ENCODE measurements around the gene RET.

RET gene

DNA sequence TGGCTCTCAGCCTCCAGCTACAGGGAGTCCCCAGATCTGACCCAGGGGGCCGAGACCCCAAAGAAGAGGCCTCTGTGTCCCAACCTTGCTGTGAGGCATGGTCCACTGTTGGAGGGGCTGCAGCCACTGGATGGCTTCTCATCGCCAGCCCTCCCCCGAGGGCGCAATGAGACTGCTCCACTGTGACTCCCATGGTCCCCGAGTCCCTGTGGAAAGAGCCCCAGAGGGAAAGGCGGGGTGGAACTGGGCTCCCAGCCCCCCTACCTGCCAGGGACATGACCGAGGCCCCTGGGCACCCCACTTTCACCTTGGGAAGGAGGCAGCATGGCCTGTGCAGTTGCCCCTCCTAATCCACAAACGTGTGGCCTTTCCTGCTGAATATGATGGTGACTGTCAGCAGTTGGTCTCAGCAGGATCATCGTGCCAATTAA is 33.5 kb upstream of the RET start:
- Histone ChIP-seq H3K4me3 (no peak overlapping the region), H3K27ac (no peak overlapping the region), H3K9ac (ENCODE audit: insufficient read length) (no peak overlapping the region), H3K36me3 (ENCODE audit: insufficient read depth, low read length) (no peaks in the 10 kb centered on the region), H3K9me3 (ENCODE audit: low read depth, low read length) (no peaks in the 10 kb centered on the region)
- no peak for DNase-seq (ENCODE audit: low read depth, low spot score)
- TF ChIP-seq FOXP2 (optimal IDR thresholded peaks at IDR 0.05; ENCODE audit: control extremely low read depth, extremely low read length, insufficient read depth) (no peak), EZH2 (IDR thresholded peaks at IDR 0.05) (no peak), POLR2AphosphoS5 (IDR thresholded peaks at IDR 0.05; ENCODE audit: borderline replicate concordance, low read depth, low read length) (no peak)

- no peak for DNase-seq (ENCODE audit: low read depth, low spot score)
- no peak for TF ChIP-seq FOXP2 (optimal IDR thresholded peaks at IDR 0.05; ENCODE audit: control extremely low read depth, extremely low read length, insufficient read depth)
- no peak for TF ChIP-seq EZH2 (IDR thresholded peaks at IDR 0.05)
- TF ChIP-seq POLR2AphosphoS5 (IDR thresholded peaks at IDR 0.05; ENCODE audit: borderline replicate concordance, low read depth, low read length) = no peak
- Histone ChIP-seq H3K36me3 (ENCODE audit: insufficient read depth, low read length) (no peaks in the 10 kb centered on the region), H3K9ac (ENCODE audit: insufficient read length) (no peak overlapping the region), H3K4me3 (peak overlapping the region; percentile 22; the same call in 1 of the 2 replicates), H3K9me3 (ENCODE audit: low read depth, low read length) (no peaks in the 10 kb centered on the region), H3K27ac (no peak overlapping the region)
Measured at GRCh38 chr10:43043773-43044447, 33.0 kb upstream of the RET start.

DNA sequence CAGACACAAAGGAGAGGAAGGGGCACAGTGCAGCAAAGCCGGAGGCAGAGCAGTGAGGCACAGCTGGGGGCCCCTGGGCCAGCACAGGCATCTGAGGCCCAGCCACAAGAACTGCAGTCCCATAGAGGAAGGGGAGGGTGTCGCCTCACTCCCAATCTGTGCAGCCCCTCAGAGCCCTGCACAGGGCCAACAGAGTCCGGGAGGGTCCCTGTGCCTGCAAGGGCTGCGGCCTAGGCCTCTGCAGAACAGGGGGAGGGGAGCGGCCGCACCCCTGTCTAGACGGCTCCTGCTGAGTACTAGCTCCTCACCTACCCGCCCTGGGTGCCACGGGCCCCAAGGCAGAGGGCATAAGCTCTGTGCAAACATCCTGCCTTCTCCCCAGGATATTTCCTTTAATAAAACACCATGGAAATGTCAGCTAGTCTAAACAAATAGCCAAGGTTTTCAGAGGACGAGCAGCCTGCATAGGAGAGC is 32.4 kb upstream of the RET start:
- TF ChIP-seq POLR2AphosphoS5 (IDR thresholded peaks at IDR 0.05; ENCODE audit: borderline replicate concordance, low read depth, low read length) (no peak), EZH2 (IDR thresholded peaks at IDR 0.05) (no peak), FOXP2 (optimal IDR thresholded peaks at IDR 0.05; ENCODE audit: control extremely low read depth, extremely low read length, insufficient read depth) (no peak)
- DNase-seq (ENCODE audit: low read depth, low spot score) = peak; percentile 10
- no peaks in the 10 kb centered on the region for H3K36me3 ChIP-seq (ENCODE audit: insufficient read depth, low read length)
- no peaks in the 10 kb centered on the region for H3K9me3 ChIP-seq (ENCODE audit: low read depth, low read length)
- H3K9ac ChIP-seq (ENCODE audit: insufficient read length) = no peak overlapping the region
- 0 out of 2 replicates have a peak overlapping the region, but pooled peaks have one; percentile 25 for H3K27ac ChIP-seq
- peak overlapping the region; percentile 22; the same call in 1 of the 2 replicates for H3K4me3 ChIP-seq

DNA sequence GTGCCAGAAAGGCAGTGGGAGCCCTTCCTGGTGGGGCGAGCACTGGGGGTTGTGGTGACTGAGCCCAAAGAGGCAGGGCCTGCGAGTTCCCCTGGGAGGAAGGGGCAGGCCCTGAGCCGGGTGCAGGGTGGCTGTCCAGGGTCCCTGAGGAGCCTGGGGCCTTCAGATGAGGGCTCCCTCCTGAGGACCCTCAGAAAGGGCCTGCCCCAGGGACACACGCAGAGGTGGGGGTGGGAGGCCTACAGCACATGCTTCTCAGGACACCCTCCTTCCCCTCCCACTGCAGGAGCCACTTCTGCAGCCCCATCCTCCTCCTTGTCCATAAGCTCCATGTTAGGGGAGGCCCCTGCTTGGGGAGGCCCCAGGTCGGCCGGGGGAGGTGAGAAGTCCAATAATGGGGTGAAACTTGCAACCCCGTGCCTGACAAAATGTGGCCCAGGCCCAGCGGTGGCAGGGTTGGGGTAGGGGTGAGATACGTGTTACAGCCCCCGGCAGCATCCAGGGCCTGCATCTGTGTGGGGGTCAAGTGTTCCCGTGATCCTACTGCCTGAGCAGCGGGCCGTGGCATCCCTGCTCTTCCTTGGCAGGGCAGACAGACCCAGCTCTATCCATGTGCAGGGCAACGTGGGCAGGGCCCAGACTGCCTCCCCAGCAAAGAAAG is 31.8 kb upstream of the RET start:
- no peak for TF ChIP-seq FOXP2 (optimal IDR thresholded peaks at IDR 0.05; ENCODE audit: control extremely low read depth, extremely low read length, insufficient read depth)
- TF ChIP-seq POLR2AphosphoS5 (IDR thresholded peaks at IDR 0.05; ENCODE audit: borderline replicate concordance, low read depth, low read length) = no peak
- TF ChIP-seq EZH2 (IDR thresholded peaks at IDR 0.05) = no peak
- Histone ChIP-seq H3K9ac (ENCODE audit: insufficient read length) (no peak overlapping the region), H3K27ac (no peak overlapping the region), H3K9me3 (ENCODE audit: low read depth, low read length) (no peaks in the 10 kb centered on the region), H3K4me3 (no peak overlapping the region; the same call in 1 of the 2 replicates), H3K36me3 (ENCODE audit: insufficient read depth, low read length) (no peaks in the 10 kb centered on the region)
- no peak for DNase-seq (ENCODE audit: low read depth, low spot score)

DNA sequence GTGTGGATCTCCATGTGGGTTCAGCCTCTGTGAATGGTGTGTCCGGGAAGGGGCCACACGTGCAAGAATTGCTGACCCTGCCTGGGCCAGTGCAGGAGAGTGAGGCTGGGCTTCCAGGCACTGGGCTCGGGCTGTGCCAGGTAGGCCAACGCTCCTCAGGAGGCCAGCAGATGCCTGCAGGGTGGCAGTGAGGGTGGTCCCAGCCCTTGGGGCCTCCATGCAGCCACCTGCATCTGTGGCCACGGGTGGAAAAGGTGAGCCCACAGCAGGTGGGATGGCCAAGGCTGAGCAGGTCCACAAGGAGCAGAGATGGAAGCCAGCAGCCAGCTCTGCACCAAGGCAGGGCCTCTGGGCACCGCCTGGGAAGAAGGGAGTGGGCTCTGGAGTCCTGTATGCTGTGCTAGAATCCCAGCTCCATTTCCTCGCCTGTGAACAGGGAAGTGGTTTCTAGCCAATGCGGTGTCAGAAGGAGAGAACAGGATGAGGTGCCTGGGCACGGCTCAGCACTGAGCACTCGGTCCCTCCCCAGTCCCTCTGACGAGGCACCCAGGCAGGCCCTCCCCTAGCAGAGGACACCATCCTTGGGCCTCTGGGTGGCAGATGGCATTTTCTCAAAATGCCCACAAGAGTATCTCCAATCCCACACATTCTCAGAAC is 31.1 kb upstream of the RET start:
- DNase-seq (ENCODE audit: low read depth, low spot score) = no peak
- H3K9me3 ChIP-seq (ENCODE audit: low read depth, low read length) = no peaks in the 10 kb centered on the region
- no peak overlapping the region for H3K27ac ChIP-seq
- no peak overlapping the region for H3K9ac ChIP-seq (ENCODE audit: insufficient read length)
- H3K4me3 ChIP-seq = no peak overlapping the region
- H3K36me3 ChIP-seq (ENCODE audit: insufficient read depth, low read length) = no peaks in the 10 kb centered on the region
- TF ChIP-seq FOXP2 (optimal IDR thresholded peaks at IDR 0.05; ENCODE audit: control extremely low read depth, extremely low read length, insufficient read depth) (no peak), POLR2AphosphoS5 (IDR thresholded peaks at IDR 0.05; ENCODE audit: borderline replicate concordance, low read depth, low read length) (no peak), EZH2 (IDR thresholded peaks at IDR 0.05) (no peak)

DNA sequence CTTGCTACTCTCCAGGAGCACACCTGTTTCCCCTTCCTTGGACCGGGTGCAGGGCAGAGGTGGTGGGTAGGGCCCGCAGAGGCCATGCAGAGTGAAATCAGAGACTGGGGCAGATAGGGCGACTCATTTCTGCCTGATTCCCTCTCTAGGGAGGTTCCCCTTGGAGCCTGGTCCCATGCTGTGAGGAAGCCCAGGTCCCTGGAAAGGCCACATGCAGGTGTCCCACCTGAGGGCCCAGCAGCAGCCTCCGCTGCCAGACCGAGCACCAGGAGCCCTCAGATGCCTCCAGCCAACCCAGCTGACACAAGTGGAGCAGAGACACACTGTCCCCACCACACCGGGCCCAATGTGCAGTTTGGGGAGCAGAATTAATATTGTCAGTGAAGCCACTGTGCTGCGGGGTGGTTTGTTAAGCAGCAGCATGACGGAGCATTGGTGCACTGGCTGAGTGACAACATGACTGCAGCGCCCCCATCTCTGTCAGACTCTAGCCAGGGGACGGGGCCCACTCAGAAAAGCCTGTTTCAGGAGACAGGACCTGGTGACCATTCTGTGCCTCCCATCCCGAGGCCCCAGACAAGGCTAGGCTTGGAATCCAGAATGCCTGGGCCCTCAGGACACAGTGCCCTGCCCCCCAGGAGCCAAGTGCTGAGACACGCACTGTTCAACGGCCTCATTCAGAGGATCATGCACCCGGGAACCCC is 30.4 kb upstream of the RET start:
- Histone ChIP-seq H3K27ac (no peak overlapping the region), H3K9ac (ENCODE audit: insufficient read length) (no peak overlapping the region), H3K9me3 (ENCODE audit: low read depth, low read length) (no peaks in the 10 kb centered on the region), H3K36me3 (ENCODE audit: insufficient read depth, low read length) (no peaks in the 10 kb centered on the region), H3K4me3 (no peak overlapping the region)
- TF ChIP-seq FOXP2 (optimal IDR thresholded peaks at IDR 0.05; ENCODE audit: control extremely low read depth, extremely low read length, insufficient read depth) (no peak), EZH2 (IDR thresholded peaks at IDR 0.05) (no peak), POLR2AphosphoS5 (IDR thresholded peaks at IDR 0.05; ENCODE audit: borderline replicate concordance, low read depth, low read length) (no peak)
- no peak for DNase-seq (ENCODE audit: low read depth, low spot score)

DNA sequence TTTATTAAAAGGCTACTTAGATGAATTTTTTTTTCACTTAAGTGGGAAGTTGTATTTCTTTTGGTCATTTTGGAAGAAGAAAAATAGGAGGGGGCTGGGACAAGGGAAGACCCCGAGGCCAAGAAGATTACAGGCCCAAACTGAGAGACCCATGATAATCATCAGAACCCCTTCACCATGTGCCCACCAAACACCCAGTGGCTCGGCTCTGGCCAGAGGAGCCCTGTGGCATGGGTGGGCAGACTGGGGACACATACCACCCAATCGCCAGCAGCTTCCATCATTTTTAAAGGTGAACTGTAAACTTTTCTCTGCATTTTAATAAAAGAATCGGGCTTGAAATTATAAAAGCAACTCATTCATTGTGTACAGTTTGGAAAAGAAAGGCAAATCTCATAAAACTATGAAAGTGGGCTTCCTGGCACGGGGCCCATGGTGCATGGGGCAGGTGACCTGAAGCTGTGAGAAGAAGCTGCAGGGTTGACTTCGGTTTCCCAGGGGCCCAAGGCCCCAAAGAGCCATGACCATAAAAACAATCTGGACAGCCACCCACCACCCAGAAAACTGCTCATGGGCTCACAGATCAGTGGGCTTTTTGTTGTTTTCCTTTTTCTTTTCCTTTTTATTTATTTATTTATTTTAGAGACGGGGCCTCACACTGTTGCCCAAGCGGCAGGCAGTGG is 29.4 kb upstream of the RET start:
- Histone ChIP-seq H3K27ac (no peak overlapping the region), H3K9ac (ENCODE audit: insufficient read length) (no peak overlapping the region), H3K36me3 (ENCODE audit: insufficient read depth, low read length) (no peaks in the 10 kb centered on the region), H3K9me3 (ENCODE audit: low read depth, low read length) (no peaks in the 10 kb centered on the region), H3K4me3 (no peak overlapping the region)
- TF ChIP-seq FOXP2 (optimal IDR thresholded peaks at IDR 0.05; ENCODE audit: control extremely low read depth, extremely low read length, insufficient read depth) = no peak
- TF ChIP-seq EZH2 (IDR thresholded peaks at IDR 0.05) = no peak
- TF ChIP-seq POLR2AphosphoS5 (IDR thresholded peaks at IDR 0.05; ENCODE audit: borderline replicate concordance, low read depth, low read length) = no peak
- no peak for DNase-seq (ENCODE audit: low read depth, low spot score)
